CD14-positive monocyte (primary cell): Measurements from ENCODE around the gene SBF1. TPM values are rescaled to one million over a fixed set of nuclear protein-coding genes. Genes with fewer than 3 reads are reported as not detected.
A peak's percentile ranks its signal among the peaks of the same experiment; 100 is the strongest.

Experiments
- DNase-seq, 3 donors: peaks; one replicate each; pipeline ENCODE4 v3.0.0-alpha.2; 2011 to 2022
- H2AFZ ChIP-seq: 2 replicates; pipeline ENCODE4 v1.6.0; 2012; ENCODE audit warnings: mild to moderate bottlenecking, low read depth, low read length, inconsistent platforms; ENCODE audit not compliant: insufficient read depth, poor library complexity, severe bottlenecking
- H3K27ac ChIP-seq, 2 donors: 1 replicate in 1 of 2; 2 replicates in 1 of 2; pipeline ENCODE4 v1.5.1; 2012 to 2013; ENCODE audit warnings: low read length in 2 of 2, control low read depth in 1 of 2, inconsistent platforms in 1 of 2, low read depth in 1 of 2, mild to moderate bottlenecking in 1 of 2
- H3K27me3 ChIP-seq, 2 donors: one replicate each; pipeline versions ENCODE4 v1.6.0 to v1.6.1; 2011 to 2013; ENCODE audit warnings: low read length in 2 of 2; ENCODE audit not compliant: control insufficient read depth in 2 of 2, insufficient read depth in 2 of 2
- H3K36me3 ChIP-seq, 2 donors: replicated peaks in 1 of 2; 1 replicate in 1 of 2; 2 replicates in 1 of 2; pipeline versions ENCODE4 v1.5.1 to v1.6.1; 2012 to 2013; ENCODE audit warnings: low read length in 2 of 2, control low read depth in 1 of 2, inconsistent platforms in 1 of 2, mild to moderate bottlenecking in 1 of 2; ENCODE audit not compliant: insufficient read depth in 2 of 2, control insufficient read depth in 1 of 2
- H3K4me1 ChIP-seq, 2 donors: 1 replicate in 1 of 2; 2 replicates in 1 of 2; pipeline versions ENCODE4 v1.5.1 to v1.6.1; 2012 to 2013; ENCODE audit warnings: low read length in 2 of 2, control low read depth in 1 of 2, inconsistent platforms in 1 of 2, mild to moderate bottlenecking in 1 of 2, moderate library complexity in 1 of 2; ENCODE audit not compliant: insufficient read depth in 2 of 2, control insufficient read depth in 1 of 2
- H3K4me2 ChIP-seq: replicated peaks from 2 replicates; pipeline ENCODE3; 2012; ENCODE audit warnings: low read length, moderate library complexity, mild to moderate bottlenecking; ENCODE audit not compliant: poor library complexity, severe bottlenecking; ENCODE audit errors: extremely low read depth
- H3K4me3 ChIP-seq, 3 experiments: fragments of 200-600 bp in 1 of 3; sonication (generic) in 1 of 3; replicated peaks in 1 of 3; 1 replicate in 2 of 3; 2 replicates in 1 of 3; pipeline ENCODE4 v1.5.1; 2011 to 2013; ENCODE audit warnings: low read length in 3 of 3, mild to moderate bottlenecking in 3 of 3, control low read depth in 2 of 3, low read depth in 2 of 3, inconsistent platforms in 1 of 3, moderate library complexity in 1 of 3
- H3K79me2 ChIP-seq: 2 replicates; pipeline ENCODE4 v1.6.0; 2012; ENCODE audit warnings: mild to moderate bottlenecking, control low read depth, inconsistent platforms, low read length, moderate library complexity; ENCODE audit not compliant: insufficient read depth
- H3K9ac ChIP-seq: 2 replicates; pipeline ENCODE4 v1.6.0; 2017; ENCODE audit warnings: low read length, mild to moderate bottlenecking; ENCODE audit not compliant: insufficient read depth, poor library complexity, severe bottlenecking
- H3K9me3 ChIP-seq, 2 donors: replicated peaks in 1 of 2; 1 replicate in 1 of 2; 2 replicates in 1 of 2; pipeline versions ENCODE4 v1.5.1 to v1.6.1; 2012 to 2013; ENCODE audit warnings: low read length in 2 of 2, control low read depth in 1 of 2; ENCODE audit not compliant: control insufficient read depth in 1 of 2, insufficient read depth in 1 of 2
- H4K20me1 ChIP-seq: 2 replicates; pipeline ENCODE4 v1.6.0; 2012; ENCODE audit warnings: mild to moderate bottlenecking, low read length, control low read depth, moderate library complexity; ENCODE audit not compliant: insufficient read depth
- H3K27ac Mint-ChIP-seq, 7 donors: one replicate each; pipeline ENCODE4 v1.8.0; 2020; ENCODE audit warnings: mild to moderate bottlenecking in 7 of 7, mixed read lengths in 7 of 7, moderate library complexity in 6 of 7, inconsistent platforms in 2 of 7
- H3K27me3 Mint-ChIP-seq, 3 donors: one replicate each; pipeline ENCODE4 v1.8.0; 2021 to 2022; ENCODE audit warnings: low read depth in 3 of 3, mild to moderate bottlenecking in 3 of 3, mixed read lengths in 3 of 3, moderate library complexity in 3 of 3, inconsistent platforms in 1 of 3
- H3K36me3 Mint-ChIP-seq, 2 donors: one replicate each; pipeline ENCODE4 v1.8.0; 2020; ENCODE audit warnings: mixed read lengths in 2 of 2, inconsistent platforms in 1 of 2, mild to moderate bottlenecking in 1 of 2
- H3K4me1 Mint-ChIP-seq: one replicate; pipeline ENCODE4 v1.8.0; 2020; ENCODE audit warnings: mild to moderate bottlenecking, mixed read lengths
- H3K4me3 Mint-ChIP-seq, 2 donors: one replicate each; pipeline ENCODE4 v1.8.0; 2020; ENCODE audit warnings: mild to moderate bottlenecking in 2 of 2, mixed read lengths in 2 of 2, moderate library complexity in 1 of 2
- H3K9me3 Mint-ChIP-seq, 7 donors: one replicate each; pipeline ENCODE4 v1.8.0; 2020 to 2022; ENCODE audit warnings: mixed read lengths in 7 of 7, mild to moderate bottlenecking in 6 of 7, moderate library complexity in 6 of 7, inconsistent platforms in 2 of 7
- CTCF ChIP-seq: fragments of 200-600 bp; IDR thresholded peaks from one replicate; pipeline ENCODE4 v1.8.0; 2022; ENCODE audit warnings: antibody characterized with exemption, mild to moderate bottlenecking
- WGBS: methylation state at CpG from one replicate; pipeline ENCODE4 v1.1.5; 2013; ENCODE audit warnings: missing lambda C conversion rate; ENCODE audit not compliant: insufficient coverage; 5-methylcytosine and 5-hydroxymethylcytosine counted together
- intact Hi-C, 2 donors: fragments of 100-400 bp; cut with micrococcal nuclease; formaldehyde crosslinking; loops; one replicate each; pipeline versions ENCODE4 v1.15.0 to v1.15.1; 2023
- polyA plus RNA-seq, 3 donors: library from polyadenylated mRNA; depleted of rRNA in 1 of 3; unstranded in 2 of 3; stranded (reverse) in 1 of 3; fragments of 300-500 nt in 2 of 3; fragments of >200 nt in 1 of 3; fragmentation: Illumina TruSeq in 2 of 3; gene quantifications; 1 replicate in 2 of 3; 2 replicates in 1 of 3; pipeline ENCODE4 v1.2.3, GENCODE V29; 2012 to 2021

SBF1 gene
- polyA plus RNA-seq, 3 donors = 4.0 to 45.9 (median 6.2) TPM

- H3K4me1 ChIP-seq = peaks cover 9 to 22% of the 10 kb centered on the region in 2 donors
- no peaks in the 10 kb centered on the region for H3K36me3 ChIP-seq
- no peak for DNase-seq
- H3K9me3 Mint-ChIP-seq = peaks cover 0 to 12% (median 6%) of the 10 kb centered on the region in 7 donors
- H3K4me3 Mint-ChIP-seq = peak overlapping the region in 1 of 2 donors; percentile 82
- H3K27me3 ChIP-seq = peaks cover 9 to 48% of the 10 kb centered on the region in 2 donors
- H3K27ac Mint-ChIP-seq = peak overlapping the region in 1 of 7 donors; percentile 61
- 54% methylated on average over 6 of the region's 11 CpGs for WGBS
- H2AFZ ChIP-seq = no peak overlapping the region
- H4K20me1 ChIP-seq = no peaks in the 10 kb centered on the region
- peaks cover 37 to 76% (median 42%) of the 10 kb centered on the region in 3 donors for H3K27me3 Mint-ChIP-seq
- H3K4me3 ChIP-seq = no peak overlapping the region
- H3K4me1 Mint-ChIP-seq = peaks cover 6% of the 10 kb centered on the region
- H3K9ac ChIP-seq = no peak overlapping the region
- no peak overlapping the region for H3K27ac ChIP-seq
- no peak overlapping the region for H3K4me2 ChIP-seq
- intact Hi-C loops = no loop called here
- no peak for TF ChIP-seq CTCF
- no peaks in the 10 kb centered on the region for H3K9me3 ChIP-seq
- peaks cover 0 to 2% of the 10 kb centered on the region in 2 donors for H3K36me3 Mint-ChIP-seq
- H3K79me2 ChIP-seq = no peaks in the 10 kb centered on the region
Observed at GRCh38 chr22:50479721-50480120, 4.9 kb upstream of the SBF1 start.

GRCh38 chr22:50477923-50478322, 3.1 kb upstream of the SBF1 start:
- Histone ChIP-seq H3K36me3 (no peaks in the 10 kb centered on the region), H3K27ac (no peak overlapping the region), H4K20me1 (peaks cover 14% of the 10 kb centered on the region), H3K9me3 (no peaks in the 10 kb centered on the region), H3K79me2 (peaks cover 15% of the 10 kb centered on the region), H2AFZ (no peak overlapping the region), H3K4me1 (peaks cover 22 to 36% of the 10 kb centered on the region in 2 donors), H3K4me3 (no peak overlapping the region), H3K27me3 (peaks cover 9 to 40% of the 10 kb centered on the region in 2 donors), H3K4me2 (no peak overlapping the region), H3K9ac (no peak overlapping the region)
- Mint-ChIP-seq H3K4me3 (peak overlapping the region in 1 of 2 donors; percentile 39), H3K36me3 (peaks cover 4% of the 10 kb centered on the region in 2 donors), H3K27ac (no peak overlapping the region), H3K4me1 (peaks cover 19% of the 10 kb centered on the region), H3K9me3 (peaks cover 0 to 12% (median 6%) of the 10 kb centered on the region in 7 donors), H3K27me3 (peaks cover 33 to 64% (median 42%) of the 10 kb centered on the region in 3 donors)
- 98% methylated on average over 5 of the region's 12 CpGs for WGBS
- DNase-seq = no peak
- TF ChIP-seq CTCF = no peak
- intact Hi-C loops = no loop called here
